Immature natural killer cell (primary cell): ENCODE measurements around the gene SLC49A3. TPM values are rescaled to one million over a fixed set of nuclear protein-coding genes. Genes with fewer than 3 reads are reported as not detected.
"Not testable (repeated sequence)": the region's sequence is repeated elsewhere in the genome, so short reads cannot be mapped to it uniquely, and the experiment has no call there.

ENCODE experiments used
- DNase-seq, 3 donors: peaks; one replicate each; pipeline ENCODE4 v3.0.0; 2022; ENCODE audit warnings: mixed read lengths in 1 of 3
- H3K27ac Mint-ChIP-seq, 6 donors: one replicate each; pipeline ENCODE4 v1.8.0; 2020; ENCODE audit warnings: mixed read lengths in 6 of 6, mild to moderate bottlenecking in 5 of 6, inconsistent platforms in 4 of 6, moderate library complexity in 3 of 6
- H3K27me3 Mint-ChIP-seq, 3 donors: one replicate each; pipeline ENCODE4 v1.8.0; 2020 to 2021; ENCODE audit warnings: low read depth in 3 of 3, mild to moderate bottlenecking in 3 of 3, mixed read lengths in 3 of 3, moderate library complexity in 3 of 3, inconsistent platforms in 1 of 3
- H3K36me3 Mint-ChIP-seq, 3 donors: one replicate each; pipeline ENCODE4 v1.8.0; 2020; ENCODE audit warnings: mixed read lengths in 3 of 3, inconsistent platforms in 2 of 3, mild to moderate bottlenecking in 2 of 3
- H3K4me1 Mint-ChIP-seq, 2 donors: one replicate each; pipeline ENCODE4 v1.8.0; 2020; ENCODE audit warnings: inconsistent platforms in 2 of 2, mild to moderate bottlenecking in 2 of 2, mixed read lengths in 2 of 2, moderate library complexity in 1 of 2
- H3K4me3 Mint-ChIP-seq, 5 donors: one replicate each; pipeline ENCODE4 v1.8.0; 2020; ENCODE audit warnings: mild to moderate bottlenecking in 5 of 5, mixed read lengths in 5 of 5, inconsistent platforms in 3 of 5, moderate library complexity in 3 of 5
- H3K9me3 Mint-ChIP-seq, 6 donors: one replicate each; pipeline ENCODE4 v1.8.0; 2020; ENCODE audit warnings: mild to moderate bottlenecking in 6 of 6, mixed read lengths in 6 of 6, inconsistent platforms in 4 of 6, moderate library complexity in 3 of 6
- polyA plus RNA-seq, 3 donors: library from polyadenylated mRNA; unstranded; fragments of 300-500 nt; fragmentation: Illumina TruSeq; gene quantifications; one replicate each; pipeline ENCODE4 v1.2.3, GENCODE V29; 2021

The SLC49A3 gene
- polyA plus RNA-seq, 3 donors from 2014 or later: 3.8 to 7.1 (median 6.1) TPM

DNA sequence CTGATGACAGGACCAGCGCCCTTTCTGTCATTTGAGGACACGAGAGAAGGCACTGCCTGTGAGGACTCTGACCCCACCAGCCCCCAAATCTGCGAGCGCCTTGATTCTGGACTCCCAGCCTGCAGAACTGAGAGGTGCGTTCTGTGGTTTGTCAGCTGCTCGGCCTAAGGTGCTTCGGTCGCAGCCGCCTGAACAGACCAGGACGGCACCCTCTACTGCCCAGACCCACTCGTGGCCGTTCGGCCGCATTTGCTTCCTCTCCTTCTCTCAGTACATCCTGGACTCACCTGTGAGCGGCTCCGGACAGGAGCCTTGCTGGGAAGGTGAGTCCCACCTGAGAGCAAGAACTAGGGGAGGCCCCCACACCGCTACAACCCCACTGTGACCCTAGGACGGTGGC lies 25.1 kb upstream of the SLC49A3 start:
- peaks cover 47 to 51% of the 10 kb centered on the region in 2 donors for H3K4me1 Mint-ChIP-seq
- H3K9me3 Mint-ChIP-seq: no peaks in the 10 kb centered on the region
- peak overlapping the region in 2 of 6 donors; percentile 19 to 28 for H3K27ac Mint-ChIP-seq
- DNase-seq: no peak
- no peak overlapping the region for H3K4me3 Mint-ChIP-seq
- peaks cover 0 to 3% (median 0%) of the 10 kb centered on the region in 3 donors for H3K36me3 Mint-ChIP-seq
- no peaks in the 10 kb centered on the region for H3K27me3 Mint-ChIP-seq

DNA sequence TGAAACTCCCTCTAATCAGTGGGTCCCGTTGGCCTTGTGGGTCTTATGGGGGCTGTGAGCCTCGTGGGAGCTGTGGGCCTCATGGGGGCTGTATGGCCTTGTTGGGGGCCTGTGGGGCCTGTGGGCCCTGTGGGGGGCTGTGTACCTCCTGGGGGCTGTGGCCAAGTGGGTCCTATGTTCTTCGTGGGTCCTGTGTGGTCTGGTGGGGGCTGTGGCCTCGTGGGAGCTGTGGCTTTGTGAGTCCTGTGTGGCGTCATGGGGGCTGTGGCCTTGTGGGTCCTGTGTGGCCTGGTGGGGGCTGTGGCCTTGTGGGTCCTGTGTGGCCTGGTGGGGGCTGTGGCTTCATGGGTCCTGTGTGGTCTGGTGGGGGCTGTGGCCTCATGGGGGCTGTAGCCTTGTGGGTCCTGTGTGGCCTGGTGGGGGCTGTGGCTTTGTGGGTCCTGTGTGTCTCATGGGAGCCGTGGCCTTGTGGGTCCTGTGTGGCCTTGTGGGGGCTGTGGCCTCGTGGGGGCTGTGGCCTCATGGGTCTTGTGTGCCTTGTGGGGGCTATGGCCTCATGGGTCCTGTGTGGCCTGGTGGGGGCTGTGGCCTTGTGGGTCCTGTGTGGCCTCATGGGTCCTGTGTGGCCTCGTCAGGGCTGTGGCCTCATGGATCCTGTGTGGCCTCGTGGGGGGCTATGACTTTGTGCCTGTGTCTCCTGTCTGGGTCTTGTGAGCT lies 24.1 kb upstream of the SLC49A3 start:
- Mint-ChIP-seq H3K27ac (peak overlapping the region in 4 of 6 donors; percentile 35 to 78 (median 51)), H3K4me1 (peaks cover 53 to 54% of the 10 kb centered on the region in 2 donors), H3K4me3 (peak overlapping the region in 1 of 5 donors; percentile 21), H3K9me3 (no peaks in the 10 kb centered on the region), H3K27me3 (no peaks in the 10 kb centered on the region), H3K36me3 (peaks cover 0 to 3% (median 0%) of the 10 kb centered on the region in 3 donors)
- no peak for DNase-seq

DNA sequence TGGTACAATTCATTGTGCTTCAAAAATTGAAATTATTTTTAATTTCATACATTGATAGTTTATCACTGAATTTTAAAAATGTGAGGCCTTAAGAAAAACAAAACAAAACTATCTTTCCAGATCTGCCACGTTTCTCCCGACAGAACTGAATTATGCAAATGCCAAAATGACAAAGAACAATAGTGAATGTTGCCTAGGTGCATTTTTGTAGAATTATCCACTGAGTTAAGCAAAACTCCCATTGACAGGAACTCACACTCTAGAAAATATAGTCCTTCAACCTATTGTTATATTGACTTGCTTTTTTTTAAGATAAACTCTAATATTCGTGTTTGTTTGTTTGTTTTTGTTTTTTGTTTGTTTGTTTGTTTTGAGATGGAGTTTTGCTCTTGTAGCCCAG lies 23.1 kb upstream of the SLC49A3 start:
- H3K27me3 Mint-ChIP-seq: no peaks in the 10 kb centered on the region
- peaks cover 0 to 3% (median 0%) of the 10 kb centered on the region in 3 donors for H3K36me3 Mint-ChIP-seq
- peaks cover 45% of the 10 kb centered on the region in 2 donors for H3K4me1 Mint-ChIP-seq
- no peak overlapping the region for H3K4me3 Mint-ChIP-seq
- no peak for DNase-seq
- H3K27ac Mint-ChIP-seq: peak overlapping the region in 1 of 6 donors; percentile 30
- H3K9me3 Mint-ChIP-seq: no peaks in the 10 kb centered on the region

DNA sequence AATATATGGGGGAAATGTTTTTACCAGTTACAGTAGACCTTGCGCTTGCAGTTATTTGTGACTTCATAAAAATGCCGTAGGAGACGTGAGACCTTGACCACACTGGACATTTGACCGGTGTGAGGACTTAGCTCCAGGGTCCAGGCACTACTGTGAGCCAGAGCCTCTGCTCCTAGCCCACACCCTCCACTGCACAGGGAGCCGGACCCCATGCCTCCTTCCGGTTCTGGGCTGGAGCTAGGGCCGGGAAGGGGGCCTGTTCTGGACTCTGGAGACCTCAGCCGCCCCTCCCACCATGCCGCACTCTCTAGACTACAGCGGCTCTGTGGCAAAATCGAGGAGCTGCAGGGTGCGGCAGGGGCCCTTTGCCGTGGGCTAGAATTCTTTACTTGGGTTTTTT lies 22.0 kb upstream of the SLC49A3 start:
- no peak for DNase-seq
- Mint-ChIP-seq H3K36me3 (peaks cover 0 to 3% (median 0%) of the 10 kb centered on the region in 3 donors), H3K27ac (no peak overlapping the region), H3K27me3 (no peaks in the 10 kb centered on the region), H3K9me3 (no peaks in the 10 kb centered on the region), H3K4me1 (peaks cover 40% of the 10 kb centered on the region in 2 donors), H3K4me3 (no peak overlapping the region)

DNA sequence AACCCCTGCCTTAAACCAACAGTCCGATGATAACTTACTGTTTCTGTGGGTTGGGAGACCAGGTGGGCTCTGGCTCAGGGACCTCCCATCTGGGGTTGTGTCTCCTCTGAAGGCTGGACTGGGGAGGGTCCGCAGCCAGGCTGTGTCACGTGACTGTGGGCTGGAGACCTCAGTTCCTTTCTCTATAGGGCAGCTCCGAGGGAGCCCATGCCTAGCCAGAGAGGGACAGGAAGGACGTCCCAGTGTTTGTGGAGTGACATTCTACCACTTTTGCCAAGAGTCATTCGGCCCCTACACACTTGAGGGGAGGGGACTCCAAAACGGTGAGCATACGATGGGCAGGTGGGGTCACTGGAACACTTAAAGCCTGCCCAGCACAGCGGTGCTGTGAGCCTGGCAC lies 21.2 kb upstream of the SLC49A3 start:
- peaks cover 0 to 2% (median 0%) of the 10 kb centered on the region in 3 donors for H3K27me3 Mint-ChIP-seq
- peaks cover 36% of the 10 kb centered on the region in 2 donors for H3K4me1 Mint-ChIP-seq
- peak overlapping the region in 2 of 6 donors; percentile 1 to 9 for H3K27ac Mint-ChIP-seq
- peaks cover 0 to 3% (median 0%) of the 10 kb centered on the region in 3 donors for H3K36me3 Mint-ChIP-seq
- no peaks in the 10 kb centered on the region for H3K9me3 Mint-ChIP-seq
- H3K4me3 Mint-ChIP-seq: peak overlapping the region in 2 of 5 donors; percentile 12 to 20
- DNase-seq: no peak

DNA sequence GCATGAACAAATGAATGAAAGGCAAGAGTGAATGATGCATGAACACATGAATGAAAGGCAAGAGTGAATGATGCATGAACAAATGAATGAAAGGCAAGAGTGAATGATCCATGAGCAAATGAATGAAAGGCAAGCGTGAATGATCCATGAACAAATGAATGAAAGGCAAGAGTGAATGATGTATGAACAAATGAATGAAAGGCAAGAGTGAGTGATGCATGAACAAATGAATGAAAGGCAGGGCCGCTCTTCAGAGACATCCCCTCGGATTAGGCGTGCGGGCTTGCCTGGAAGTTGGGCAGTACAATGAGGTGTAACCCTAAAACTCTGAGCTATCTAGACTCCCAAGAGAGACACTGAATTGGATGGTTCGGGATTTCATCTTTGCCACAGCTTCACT lies 20.4 kb upstream of the SLC49A3 start:
- Mint-ChIP-seq H3K36me3 (peaks cover 0 to 1% (median 0%) of the 10 kb centered on the region in 3 donors), H3K9me3 (no peaks in the 10 kb centered on the region), H3K27ac (peak overlapping the region in 3 of 6 donors; percentile 3 to 46 (median 42)), H3K4me3 (peak overlapping the region in 3 of 5 donors; percentile 0 to 20 (median 8)), H3K4me1 (peaks cover 28 to 30% of the 10 kb centered on the region in 2 donors), H3K27me3 (peaks cover 0 to 2% (median 0%) of the 10 kb centered on the region in 3 donors)
- no peak for DNase-seq

DNA sequence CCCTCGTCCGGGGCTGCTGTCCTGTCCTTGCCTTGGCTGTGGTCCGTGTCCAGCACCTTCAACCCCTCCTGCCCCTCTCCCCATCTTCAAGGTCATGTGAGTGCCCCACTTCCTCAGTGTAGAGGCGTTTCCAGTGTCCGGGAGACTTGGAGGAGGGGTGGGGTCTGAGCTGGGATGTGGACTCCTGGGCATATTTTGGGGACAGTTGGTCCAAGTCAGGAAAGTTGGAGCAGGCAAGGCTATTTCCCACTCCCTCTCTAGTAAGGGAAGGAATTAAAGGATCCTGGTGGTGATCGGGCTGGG lies 19.6 kb upstream of the SLC49A3 start:
- peak overlapping the region in 2 of 5 donors; percentile 32 to 34 for H3K4me3 Mint-ChIP-seq

DNA sequence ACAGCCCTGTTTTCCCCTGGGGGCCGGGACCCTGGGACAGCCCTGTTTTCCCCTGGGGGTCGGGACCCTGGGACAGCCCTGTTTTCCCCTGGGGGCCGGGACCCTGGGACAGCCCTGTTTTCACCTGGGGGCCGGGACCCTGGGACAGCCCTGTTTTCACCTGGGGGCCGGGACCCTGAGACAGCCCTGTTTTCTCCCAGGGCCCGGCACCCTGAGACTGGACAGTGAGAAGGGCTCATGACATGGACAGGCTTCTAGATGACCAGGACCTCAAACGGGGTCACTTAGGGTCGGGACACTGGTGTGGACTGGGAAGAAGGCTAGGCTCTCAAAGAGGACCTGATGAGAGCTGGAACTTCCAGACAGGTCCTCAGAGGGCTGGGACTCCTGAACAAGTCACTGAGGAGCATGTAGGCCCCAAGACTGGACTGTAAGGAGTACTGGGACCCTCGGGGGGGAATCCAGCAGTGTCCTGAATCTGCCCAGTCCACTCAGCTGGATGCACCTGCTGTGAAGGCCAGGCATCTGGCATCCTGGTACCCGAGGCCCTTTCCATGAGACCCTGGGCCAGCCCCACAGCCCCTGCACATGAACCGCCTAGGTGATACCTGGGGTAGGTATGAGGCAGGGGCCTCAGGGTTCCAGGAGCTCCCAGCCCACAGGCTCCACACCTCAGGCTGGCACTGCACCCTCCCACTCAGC lies 19.1 kb upstream of the SLC49A3 start:
- no peak for DNase-seq
- peaks cover 0 to 2% (median 0%) of the 10 kb centered on the region in 3 donors for H3K27me3 Mint-ChIP-seq
- peak overlapping the region in 3 of 6 donors; percentile 46 to 64 (median 49) for H3K27ac Mint-ChIP-seq
- H3K4me3 Mint-ChIP-seq: peak overlapping the region in 3 of 5 donors; percentile 41 to 53 (median 42)
- no peaks in the 10 kb centered on the region for H3K9me3 Mint-ChIP-seq
- no peaks in the 10 kb centered on the region for H3K36me3 Mint-ChIP-seq
- H3K4me1 Mint-ChIP-seq: peaks cover 26% of the 10 kb centered on the region in 2 donors

More for the DNA sequence above, 19.6 kb upstream of the SLC49A3 start:
- peaks cover 26 to 29% of the 10 kb centered on the region in 2 donors for H3K4me1 Mint-ChIP-seq
- no peak for DNase-seq
- H3K36me3 Mint-ChIP-seq: no peaks in the 10 kb centered on the region
- peak overlapping the region in 2 of 6 donors; percentile 13 to 53 for H3K27ac Mint-ChIP-seq
- peaks cover 0 to 2% (median 0%) of the 10 kb centered on the region in 3 donors for H3K27me3 Mint-ChIP-seq
- H3K9me3 Mint-ChIP-seq: no peaks in the 10 kb centered on the region

DNA sequence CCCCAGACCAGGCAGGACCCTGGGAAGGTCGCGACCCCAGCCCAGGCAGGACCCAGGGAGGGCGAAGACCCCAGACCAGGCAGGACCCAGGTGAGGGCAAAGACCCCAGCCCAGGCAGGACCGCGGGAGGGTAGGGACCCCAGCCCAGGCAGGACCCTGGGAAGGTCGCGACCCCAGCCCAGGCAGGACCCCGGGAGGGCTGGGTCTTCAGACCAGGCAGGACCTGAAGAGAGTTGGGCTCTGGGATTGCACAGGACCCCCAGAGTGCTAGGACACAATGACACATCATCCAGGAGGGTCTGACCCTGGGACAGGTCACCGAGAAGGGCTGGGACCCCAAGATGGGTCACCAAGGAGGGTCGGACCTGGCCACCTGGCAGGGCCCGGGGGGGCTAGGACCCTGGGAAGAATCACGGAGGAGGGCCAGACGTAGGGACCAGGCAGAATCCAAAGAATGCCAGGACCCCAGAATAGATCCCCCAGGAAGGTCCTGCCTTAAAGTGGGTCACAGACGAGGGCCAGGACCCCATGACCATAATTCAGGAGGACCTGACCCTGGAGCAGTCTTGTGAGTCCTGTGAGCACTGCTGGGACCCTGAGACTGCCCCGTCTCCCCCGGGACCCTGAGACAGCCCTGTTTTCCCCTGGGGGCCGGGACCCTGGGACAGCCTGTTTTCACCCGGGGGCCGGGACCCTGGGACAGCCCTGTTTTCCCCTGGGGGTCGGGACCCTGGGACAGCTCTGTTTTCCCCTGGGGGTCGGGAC lies 18.1 kb upstream of the SLC49A3 start:
- peak overlapping the region in 2 of 5 donors; percentile 29 to 33 for H3K4me3 Mint-ChIP-seq
- DNase-seq: no peak
- no peak overlapping the region for H3K27ac Mint-ChIP-seq

DNA sequence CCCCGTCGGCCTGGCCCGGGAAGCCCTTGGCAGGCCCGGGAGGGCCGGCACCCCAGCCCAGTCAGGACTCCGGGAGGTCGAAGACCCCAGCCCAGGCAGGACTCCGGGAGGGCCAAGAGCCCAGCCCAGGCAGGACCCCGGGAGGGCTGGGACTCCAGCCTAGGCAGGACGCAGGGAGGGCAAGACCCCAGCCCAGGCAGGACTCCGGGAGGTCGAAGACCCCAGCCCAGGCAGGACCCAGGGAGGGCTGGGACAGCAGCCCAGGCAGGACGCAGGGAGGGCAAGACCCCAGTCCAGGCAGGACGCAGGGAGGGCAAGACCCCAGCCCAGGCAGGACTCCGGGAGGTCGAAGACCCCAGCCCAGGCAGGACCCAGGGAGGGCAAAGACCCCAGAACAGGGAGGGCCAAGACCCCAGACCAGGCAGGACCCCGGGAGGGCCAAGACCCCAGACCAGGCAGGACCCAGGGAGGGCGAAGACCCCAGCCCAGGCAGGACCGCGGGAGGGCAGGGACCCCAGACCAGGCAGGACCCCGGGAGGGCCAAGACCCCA lies 17.2 kb upstream of the SLC49A3 start:
- not testable (repeated sequence) for DNase-seq, H3K36me3 Mint-ChIP-seq, H3K9me3 Mint-ChIP-seq, H3K27me3 Mint-ChIP-seq, H3K27ac Mint-ChIP-seq
- peak overlapping the region in 3 of 5 donors; percentile 6 to 17 (median 12) for H3K4me3 Mint-ChIP-seq
- peaks cover 22 to 26% of the 10 kb centered on the region in 2 donors for H3K4me1 Mint-ChIP-seq

More for the DNA sequence above, 18.1 kb upstream of the SLC49A3 start:
- Mint-ChIP-seq H3K9me3 (no peaks in the 10 kb centered on the region), H3K27me3 (peaks cover 0 to 2% (median 0%) of the 10 kb centered on the region in 3 donors), H3K36me3 (no peaks in the 10 kb centered on the region), H3K4me1 (peaks cover 22 to 26% of the 10 kb centered on the region in 2 donors)

DNA sequence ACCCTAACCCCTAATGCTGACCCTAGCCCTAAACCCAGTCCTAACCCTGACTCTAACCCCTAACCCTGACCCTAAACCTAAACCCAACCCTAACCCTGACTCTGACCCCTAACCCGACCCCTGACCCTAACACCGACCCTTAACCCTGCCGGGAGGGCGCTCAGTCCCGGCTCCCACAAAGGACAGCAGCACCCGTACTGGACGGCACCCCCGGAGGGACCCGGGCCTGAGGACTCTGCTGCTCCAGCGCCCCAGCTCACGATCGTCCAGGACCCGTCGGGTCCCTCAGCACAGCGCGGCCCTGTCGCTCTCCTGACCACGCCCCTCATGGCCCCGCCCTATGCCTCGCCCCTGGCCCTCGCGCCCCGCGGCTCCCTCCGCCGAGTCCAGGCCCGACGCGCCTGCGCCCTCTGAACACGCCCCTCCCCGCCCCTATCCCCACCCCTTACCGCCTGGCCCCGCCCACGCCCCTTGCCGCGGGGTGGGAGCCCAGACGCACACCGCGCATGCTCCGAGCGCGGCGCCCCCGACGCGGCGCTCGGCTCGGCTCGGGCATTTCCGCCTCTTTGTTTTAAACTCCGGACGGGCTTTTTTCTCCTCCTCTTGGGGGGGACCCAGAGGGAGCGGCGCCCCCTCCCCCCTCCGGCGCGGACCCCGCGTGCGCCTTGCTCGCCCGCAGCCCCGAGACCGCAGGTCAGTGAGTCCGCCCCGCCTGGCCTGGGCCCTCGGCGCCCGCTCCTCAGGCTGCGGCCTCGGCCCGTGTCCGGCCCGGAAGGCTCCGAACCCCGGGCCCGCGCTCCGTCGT lies 16.5 kb upstream of the SLC49A3 start, which contains the start of gene PCGF3:
Gene PCGF3 (plus strand): TSS at position 555 of the 805 bp plus-strand sequence. CDS start 27,849 bp downstream, outside the sequence.
- Mint-ChIP-seq H3K36me3 (no peaks in the 10 kb centered on the region), H3K4me1 (peaks cover 20% of the 10 kb centered on the region in 2 donors), H3K27ac (peak within 1 kb of the TSS in 5 of 6 donors; percentile 20 to 82 (median 74)), H3K4me3 (peak within 1 kb of the TSS; percentile 73 to 82 (median 79)), H3K27me3 (peaks cover 0 to 3% (median 0%) of the 10 kb centered on the region in 3 donors), H3K9me3 (no peaks in the 10 kb centered on the region)
- peak; percentile 89 to 92 (median 91) for DNase-seq

DNA sequence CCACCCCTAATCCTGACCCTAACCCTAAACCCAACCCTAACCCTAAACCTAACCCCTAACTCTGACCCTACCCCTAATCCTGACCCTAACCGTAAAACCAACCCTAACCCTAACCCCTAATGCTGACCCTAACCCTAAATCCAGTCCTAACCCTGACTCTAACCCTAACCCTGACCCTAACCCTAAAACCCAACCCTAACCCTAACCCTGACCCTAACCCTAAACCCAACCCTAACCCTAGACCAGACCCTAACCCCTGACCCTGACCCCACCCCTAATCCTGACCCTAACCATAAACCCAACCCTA lies 16.0 kb upstream of the SLC49A3 start:
- Mint-ChIP-seq H3K4me3 (peak overlapping the region; percentile 73 to 82 (median 79)), H3K4me1 (peaks cover 15 to 17% of the 10 kb centered on the region in 2 donors), H3K9me3 (no peaks in the 10 kb centered on the region), H3K27ac (peak overlapping the region in 2 of 6 donors; percentile 49 to 82), H3K27me3 (peaks cover 0 to 5% (median 0%) of the 10 kb centered on the region in 3 donors), H3K36me3 (no peaks in the 10 kb centered on the region)
- DNase-seq: no peak
